GM21526 (cell line): ENCODE data around the gene ZSWIM3.
"Not testable (repeated sequence)": the region's sequence is repeated elsewhere in the genome, so short reads cannot be mapped to it uniquely, and the experiment has no call there.

Experiments used
- ATAC-seq: cut with Tn5 transposase; IDR thresholded peaks from one replicate; pipeline ENCODE4 v1.9.1; 2021; ENCODE audit warnings: moderate library complexity; ENCODE audit not compliant: unreplicated experiment, low FRiP score

The ZSWIM3 gene

GRCh38 chr20:45859916-45860315 is 2.5 kb downstream of the ZSWIM3 start:
- ATAC-seq, result no peak

- no peak for ATAC-seq
Observed at GRCh38 chr20:45860560-45861220, 3.3 kb downstream of the ZSWIM3 start.

GRCh38 chr20:45861221-45862075 is 4.0 kb downstream of the ZSWIM3 start:
- no peak for ATAC-seq

GRCh38 chr20:45863543-45864470 is 6.4 kb downstream of the ZSWIM3 start:
- ATAC-seq, result no peak

- no peak for ATAC-seq
Observed at GRCh38 chr20:45866454-45866853, 9.0 kb downstream of the ZSWIM3 start.

DNA sequence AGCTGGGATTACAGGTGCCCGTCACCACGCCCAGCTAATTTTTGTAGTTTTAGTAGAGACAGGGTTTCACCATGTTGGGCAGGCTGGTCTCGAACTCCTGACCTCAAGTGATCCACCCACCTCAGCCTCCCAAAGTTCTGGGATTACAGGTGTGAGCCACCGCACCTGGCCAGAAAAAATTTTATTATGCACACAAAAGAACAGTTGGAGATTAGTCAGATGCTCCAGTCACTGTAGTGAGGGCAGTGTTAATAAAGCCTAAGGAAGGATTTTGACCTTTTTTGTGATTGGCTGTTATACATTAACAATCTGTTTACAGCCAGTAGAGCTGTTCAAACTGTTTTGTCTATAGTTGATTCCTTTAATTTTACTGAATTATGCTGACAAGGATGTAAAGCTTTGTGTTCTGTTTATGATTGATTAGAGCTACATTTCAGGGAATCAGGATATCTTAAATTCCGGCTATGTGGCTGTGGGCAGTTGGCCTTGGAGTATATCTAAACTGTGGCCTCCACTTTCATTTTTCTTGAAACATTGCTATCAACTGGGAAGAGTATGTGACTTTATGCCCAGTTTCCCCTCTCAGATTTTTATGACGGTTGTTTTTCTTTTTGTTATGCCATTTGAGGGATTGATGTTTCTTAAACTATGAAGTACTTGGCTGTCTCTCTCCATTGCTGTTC is 9.9 kb downstream of the ZSWIM3 start:
- no peak for ATAC-seq

- no peak for ATAC-seq
Observed at GRCh38 chr20:45867819-45868176, 10.4 kb downstream of the ZSWIM3 start.

- no peak for ATAC-seq
Observed at GRCh38 chr20:45872626-45873025, 15.2 kb downstream of the ZSWIM3 start.

- ATAC-seq, result no peak
Observed at GRCh38 chr20:45873409-45874103, 16.1 kb downstream of the ZSWIM3 start.

DNA sequence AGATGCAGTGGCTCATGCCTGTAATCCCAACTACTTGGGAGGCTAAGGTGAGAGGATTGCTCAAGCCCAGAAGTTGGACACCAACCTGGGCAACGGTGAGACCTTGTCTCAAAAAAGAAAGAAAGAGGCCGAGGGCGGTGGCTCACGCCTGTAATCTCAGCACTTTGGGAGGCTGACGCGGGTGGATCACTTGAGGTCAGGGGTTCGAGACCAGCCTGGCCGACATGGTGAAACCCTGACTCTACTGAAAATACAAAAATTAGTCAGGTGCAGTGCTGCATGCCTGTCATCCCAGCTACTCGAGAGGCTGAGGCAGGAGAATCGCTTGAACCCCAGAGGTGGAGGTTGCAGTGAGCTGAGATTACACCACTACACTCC is 16.7 kb downstream of the ZSWIM3 start:
- not testable (repeated sequence) for ATAC-seq

DNA sequence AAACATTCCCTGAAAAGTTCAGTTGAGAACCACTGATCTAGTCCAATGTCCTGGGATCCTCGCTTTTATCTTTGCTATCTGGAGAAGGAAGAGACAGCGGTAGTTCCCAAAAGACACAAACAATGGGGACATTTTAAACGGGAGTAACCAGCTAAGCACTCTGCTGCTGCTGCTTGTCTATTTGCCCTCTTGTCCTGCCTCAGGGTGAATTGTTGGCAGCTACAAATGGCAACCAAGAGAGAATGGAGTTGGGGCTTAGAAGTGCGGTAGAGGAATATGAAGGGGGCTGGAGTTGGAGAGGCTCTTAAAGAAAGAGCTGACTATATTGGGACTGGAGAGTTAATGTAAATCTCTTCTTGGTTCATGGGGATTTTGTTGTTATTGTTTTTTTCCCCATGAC is 17.2 kb downstream of the ZSWIM3 start:
- ATAC-seq, result no peak

GRCh38 chr20:45878076-45878761 is 20.8 kb downstream of the ZSWIM3 start:
- ATAC-seq, result no peak

GRCh38 chr20:45880988-45881788 is 23.8 kb downstream of the ZSWIM3 start, which contains the start of gene ZSWIM1:
Gene ZSWIM1 (plus strand): TSS chr20:45881227. CDS start chr20:45882593, 1,366 bp downstream.
- ATAC-seq, result peak; percentile 95

- ATAC-seq, result no peak
Observed at GRCh38 chr20:45882469-45883099, 25.2 kb downstream of the ZSWIM3 start.

DNA sequence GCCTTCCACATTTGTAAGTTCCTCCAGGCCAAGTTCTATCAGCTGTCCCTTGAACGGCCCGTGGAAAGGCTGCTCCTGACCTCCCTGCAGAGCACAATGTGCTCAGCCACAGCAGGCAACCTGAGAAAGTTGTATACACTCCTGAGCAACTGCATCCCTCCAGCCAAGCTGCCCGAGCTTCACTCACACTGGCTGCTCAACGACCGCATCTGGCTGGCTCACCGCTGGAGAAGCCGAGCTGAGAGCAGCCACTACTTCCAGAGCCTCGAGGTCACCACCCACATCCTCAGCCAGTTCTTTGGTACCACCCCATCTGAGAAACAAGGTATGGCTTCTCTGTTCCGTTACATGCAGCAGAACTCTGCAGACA is 25.7 kb downstream of the ZSWIM3 start:
- no peak for ATAC-seq

- ATAC-seq, result no peak
Observed at GRCh38 chr20:45886590-45887345, 29.4 kb downstream of the ZSWIM3 start.

- no peak for ATAC-seq
Observed at GRCh38 chr20:45887346-45887715, 29.9 kb downstream of the ZSWIM3 start, which contains the start of gene SPATA25. Gene SPATA25 (minus strand): TSS chr20:45887622. CDS start chr20:45887590, 32 bp downstream.
